BLaER1 treated with 17β-estradiol and CSF1 and Interleukin-3, amounts not matched to agents 10 nM and 100 nM (cell line): ENCODE measurements around the gene FAM89A.
A peak's percentile ranks its signal among the peaks of the same experiment; 100 is the strongest.
"Not testable (repeated sequence)": the region's sequence is repeated elsewhere in the genome, so short reads cannot be mapped to it uniquely, and the experiment has no call there.

Experiments
- H3K27ac ChIP-seq, 11 experiments: shearing (Covaris generic); formaldehyde crosslinking; 2 replicates each; pipeline ENCODE4 v1.8.1; 2022
- H3K27me3 ChIP-seq, 11 experiments: shearing (Covaris generic); formaldehyde crosslinking; 2 replicates each; pipeline ENCODE4 v1.8.1; 2022
- H3K36me3 ChIP-seq, 11 experiments: shearing (Covaris generic); formaldehyde crosslinking; 2 replicates each; pipeline ENCODE4 v1.8.1; 2022
- H3K4me1 ChIP-seq, 10 experiments: shearing (Covaris generic); formaldehyde crosslinking; 2 replicates each; pipeline ENCODE4 v1.8.1; 2022
- H3K4me2 ChIP-seq, 11 experiments: shearing (Covaris generic); formaldehyde crosslinking; 2 replicates each; pipeline ENCODE4 v1.8.1; 2022
- H3K4me3 ChIP-seq, 10 experiments: shearing (Covaris generic); formaldehyde crosslinking; 2 replicates each; pipeline ENCODE4 v1.8.1; 2022
- H3K9ac ChIP-seq, 11 experiments: shearing (Covaris generic); formaldehyde crosslinking; 2 replicates each; pipeline ENCODE4 v1.8.1; 2022
- H3K9me3 ChIP-seq, 11 experiments: shearing (Covaris generic); formaldehyde crosslinking; replicated peaks in 1 of 11; 2 replicates each; pipeline ENCODE4 v1.8.1; 2022
- H4K20me1 ChIP-seq, 11 experiments: shearing (Covaris generic); formaldehyde crosslinking; 2 replicates each; pipeline ENCODE4 v1.8.1; 2022
- Cebpa-rat ChIP-seq, 11 experiments: shearing (Covaris generic); IDR thresholded peaks; 2 replicates each; pipeline ENCODE4 v1.8.1; 2022

The FAM89A gene

DNA sequence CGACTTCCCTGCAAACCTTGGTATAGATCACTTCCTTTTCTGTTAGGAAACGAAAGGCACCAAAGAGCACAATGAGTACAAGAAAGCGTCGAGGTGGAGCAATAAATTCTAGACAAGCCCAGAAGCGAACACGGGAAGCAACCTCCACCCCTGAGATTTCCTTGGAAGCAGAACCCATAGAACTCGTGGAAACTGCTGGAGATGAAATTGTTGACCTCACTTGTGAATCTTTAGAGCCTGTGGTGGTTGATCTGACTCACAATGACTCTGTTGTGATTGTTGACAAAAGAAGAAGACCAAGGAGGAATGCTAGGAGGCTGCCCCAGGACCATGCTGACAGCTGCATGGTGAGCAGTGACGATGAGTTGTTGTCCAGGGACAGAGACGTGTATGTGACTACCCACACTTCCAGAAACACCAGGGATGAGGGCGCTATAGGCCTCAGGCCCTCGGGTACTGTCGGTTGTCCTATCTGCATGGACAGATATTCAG lies 18.5 kb downstream of the FAM89A start:
- Histone ChIP-seq H3K9me3 (no peaks in the 10 kb centered on the region), H3K36me3 (peaks cover 35 to 74% (median 52%) of the 10 kb centered on the region in 11 experiments), H3K9ac (no peak overlapping the region), H3K27ac (no peak overlapping the region), H3K4me3 (no peak overlapping the region), H3K27me3 (no peaks in the 10 kb centered on the region), H4K20me1 (peaks cover 0 to 31% (median 9%) of the 10 kb centered on the region in 11 experiments; a peak in 13 of 22 replicates), H3K4me1 (peaks cover 0 to 21% (median 11%) of the 10 kb centered on the region in 10 experiments; a peak in 11 of 20 replicates), H3K4me2 (peak overlapping the region in 4 of 11 experiments; percentile 48 to 61 (median 52); a peak in 2 of 22 replicates)
- no peak for TF ChIP-seq Cebpa-rat (IDR thresholded peaks at IDR 0.05)

- Histone ChIP-seq H3K27ac (no peak overlapping the region), H4K20me1 (peaks cover 0 to 23% (median 4%) of the 10 kb centered on the region in 11 experiments; a peak in 9 of 22 replicates), H3K9me3 (no peaks in the 10 kb centered on the region)
Observed at GRCh38 chr1:231020816-231021215, 19.2 kb downstream of the FAM89A start.

GRCh38 chr1:231020139-231020601 lies 19.9 kb downstream of the FAM89A start:
- no peak overlapping the region for H3K9ac ChIP-seq
- H4K20me1 ChIP-seq, result peaks cover 0 to 22% (median 3%) of the 10 kb centered on the region in 11 experiments; a peak in 7 of 22 replicates
- peaks cover 0 to 21% (median 11%) of the 10 kb centered on the region in 10 experiments; a peak in 11 of 20 replicates for H3K4me1 ChIP-seq
- H3K4me3 ChIP-seq, result no peak overlapping the region
- no peak for TF ChIP-seq Cebpa-rat (IDR thresholded peaks at IDR 0.05)
- no peaks in the 10 kb centered on the region for H3K9me3 ChIP-seq
- no peaks in the 10 kb centered on the region for H3K27me3 ChIP-seq
- H3K36me3 ChIP-seq, result peaks cover 44 to 81% (median 62%) of the 10 kb centered on the region in 11 experiments
- peak overlapping the region in 5 of 11 experiments; percentile 34 to 61 (median 48); a peak in 7 of 22 replicates for H3K4me2 ChIP-seq
- peak overlapping the region in 1 of 11 experiments; percentile 7; a peak in 1 of 22 replicates for H3K27ac ChIP-seq

More at GRCh38 chr1:231020816-231021215, 19.2 kb downstream of the FAM89A start:
- Histone ChIP-seq H3K4me2 (peak overlapping the region in 5 of 11 experiments; percentile 34 to 61 (median 48); a peak in 10 of 22 replicates), H3K4me3 (no peak overlapping the region), H3K27me3 (no peaks in the 10 kb centered on the region), H3K4me1 (peaks cover 0 to 21% (median 11%) of the 10 kb centered on the region in 10 experiments; a peak in 11 of 20 replicates), H3K36me3 (peaks cover 37 to 81% (median 59%) of the 10 kb centered on the region in 11 experiments), H3K9ac (no peak overlapping the region)
- no peak for TF ChIP-seq Cebpa-rat (IDR thresholded peaks at IDR 0.05)

DNA sequence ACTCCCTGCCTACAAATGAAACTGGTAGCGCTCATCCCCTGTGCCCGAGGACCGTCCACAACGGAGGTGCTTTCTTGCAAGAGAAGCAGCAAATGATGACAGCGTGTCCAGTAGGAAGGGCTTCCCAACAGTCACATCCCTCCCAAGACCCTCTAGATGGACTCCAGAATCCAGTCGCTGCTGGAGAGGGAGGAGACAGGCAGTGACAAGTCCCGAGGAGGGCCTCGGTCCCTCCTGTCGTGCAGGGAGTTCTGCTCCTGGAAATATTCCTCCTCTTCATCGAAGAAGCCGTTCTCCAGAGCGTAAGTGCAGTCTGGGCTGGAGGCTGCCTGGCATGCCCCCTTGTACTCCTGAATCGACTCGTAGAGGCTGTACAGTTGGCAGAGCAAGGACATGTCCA lies 20.3 kb downstream of the FAM89A start:
- H3K27me3 ChIP-seq, result no peaks in the 10 kb centered on the region
- H3K9me3 ChIP-seq, result no peaks in the 10 kb centered on the region
- peaks cover 0 to 21% (median 11%) of the 10 kb centered on the region in 10 experiments; a peak in 11 of 20 replicates for H3K4me1 ChIP-seq
- no peak for TF ChIP-seq Cebpa-rat (IDR thresholded peaks at IDR 0.05)
- no peak overlapping the region for H3K4me2 ChIP-seq
- H3K9ac ChIP-seq, result no peak overlapping the region
- H3K27ac ChIP-seq, result no peak overlapping the region
- peaks cover 0 to 22% (median 3%) of the 10 kb centered on the region in 11 experiments; a peak in 7 of 22 replicates for H4K20me1 ChIP-seq
- no peak overlapping the region for H3K4me3 ChIP-seq
- peaks cover 44 to 83% (median 61%) of the 10 kb centered on the region in 11 experiments for H3K36me3 ChIP-seq

DNA sequence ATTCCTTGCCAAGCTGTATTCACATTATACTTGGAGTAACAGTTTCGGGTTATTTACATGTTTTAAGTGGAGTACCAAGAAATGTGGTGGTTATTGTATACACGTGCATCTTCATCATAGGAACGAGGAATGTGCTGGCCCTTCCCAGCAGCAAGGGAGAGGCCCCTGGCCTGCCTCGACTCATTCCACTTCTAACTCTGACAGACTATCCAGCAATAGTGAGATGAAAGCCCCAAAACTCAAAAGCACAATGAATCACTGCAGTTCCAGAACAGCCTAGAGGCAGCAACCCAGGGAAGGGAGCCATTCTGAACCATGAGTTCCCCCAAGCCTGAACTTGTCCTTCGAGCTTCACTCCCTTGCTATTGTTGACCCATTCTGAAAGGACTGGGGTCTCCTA lies 23.1 kb downstream of the FAM89A start:
- no peak overlapping the region for H3K9ac ChIP-seq
- H4K20me1 ChIP-seq, result peaks cover 0 to 22% (median 0%) of the 10 kb centered on the region in 11 experiments; a peak in 7 of 22 replicates
- H3K4me3 ChIP-seq, result no peak overlapping the region
- H3K27me3 ChIP-seq, result no peaks in the 10 kb centered on the region
- TF ChIP-seq Cebpa-rat (IDR thresholded peaks at IDR 0.05), result no peak
- H3K36me3 ChIP-seq, result peaks cover 44 to 71% (median 56%) of the 10 kb centered on the region in 11 experiments
- no peak overlapping the region for H3K27ac ChIP-seq
- H3K4me2 ChIP-seq, result no peak overlapping the region
- peaks cover 0 to under 1% (median 0%) of the 10 kb centered on the region in 11 experiments; a peak in 1 of 22 replicates for H3K9me3 ChIP-seq
- peaks cover 0 to 20% (median 11%) of the 10 kb centered on the region in 10 experiments; a peak in 11 of 20 replicates for H3K4me1 ChIP-seq

GRCh38 chr1:231016234-231016633 lies 23.8 kb downstream of the FAM89A start:
- H3K4me2 ChIP-seq, result no peak overlapping the region
- no peak overlapping the region for H3K4me3 ChIP-seq
- no peak overlapping the region for H3K27ac ChIP-seq
- H3K9me3 ChIP-seq, result peaks cover 0 to 4% (median 0%) of the 10 kb centered on the region in 11 experiments; a peak in 1 of 22 replicates
- H3K4me1 ChIP-seq, result peaks cover 0 to 13% (median 9%) of the 10 kb centered on the region in 10 experiments; a peak in 11 of 20 replicates
- peaks cover 0 to 17% (median 0%) of the 10 kb centered on the region in 11 experiments; a peak in 6 of 22 replicates for H4K20me1 ChIP-seq
- TF ChIP-seq Cebpa-rat (IDR thresholded peaks at IDR 0.05), result no peak
- H3K9ac ChIP-seq, result no peak overlapping the region
- H3K27me3 ChIP-seq, result no peaks in the 10 kb centered on the region
- peaks cover 40 to 70% (median 53%) of the 10 kb centered on the region in 11 experiments for H3K36me3 ChIP-seq

GRCh38 chr1:231013391-231014015 lies 26.6 kb downstream of the FAM89A start:
- no peak overlapping the region for H3K4me2 ChIP-seq
- H3K36me3 ChIP-seq, result peaks cover 22 to 55% (median 32%) of the 10 kb centered on the region in 11 experiments; a peak in 21 of 22 replicates
- no peak overlapping the region for H3K9ac ChIP-seq
- H3K4me3 ChIP-seq, result no peak overlapping the region
- H3K27ac ChIP-seq, result no peak overlapping the region
- no peaks in the 10 kb centered on the region for H3K27me3 ChIP-seq
- peaks cover 0 to 4% (median 0%) of the 10 kb centered on the region in 11 experiments; a peak in 3 of 22 replicates for H3K9me3 ChIP-seq
- no peak for TF ChIP-seq Cebpa-rat (IDR thresholded peaks at IDR 0.05)
- no peaks in the 10 kb centered on the region for H4K20me1 ChIP-seq
- no peaks in the 10 kb centered on the region for H3K4me1 ChIP-seq

DNA sequence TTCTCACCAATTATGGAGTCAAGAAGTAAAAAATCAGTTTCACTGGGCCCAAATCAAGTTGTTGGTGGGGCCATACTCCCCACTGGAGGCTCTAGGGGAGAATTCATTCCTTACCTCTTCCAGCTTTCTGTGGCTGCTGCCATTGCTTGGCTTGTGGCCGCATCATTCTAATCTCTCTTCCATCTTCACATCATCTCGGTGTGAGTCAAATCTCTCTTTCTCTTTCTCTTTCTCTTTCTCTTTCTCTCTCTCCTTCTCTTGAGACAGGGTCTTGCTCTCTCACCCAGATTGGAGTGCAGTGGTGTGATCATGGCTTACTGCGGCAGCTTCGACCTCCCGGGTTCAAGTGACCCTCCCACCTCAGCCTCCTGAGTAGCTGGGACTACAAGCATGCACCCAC lies 28.1 kb downstream of the FAM89A start:
- no peak for TF ChIP-seq Cebpa-rat (IDR thresholded peaks at IDR 0.05)
- H3K27me3 ChIP-seq, result no peaks in the 10 kb centered on the region
- no peak overlapping the region for H3K9ac ChIP-seq
- peaks cover 7 to 14% (median 10%) of the 10 kb centered on the region in 11 experiments; a peak in 21 of 22 replicates for H3K9me3 ChIP-seq
- H3K4me1 ChIP-seq, result no peaks in the 10 kb centered on the region
- H3K4me2 ChIP-seq, result no peak overlapping the region
- H3K4me3 ChIP-seq, result no peak overlapping the region
- no peaks in the 10 kb centered on the region for H4K20me1 ChIP-seq
- H3K27ac ChIP-seq, result no peak overlapping the region
- H3K36me3 ChIP-seq, result peaks cover 10 to 40% (median 21%) of the 10 kb centered on the region in 11 experiments; a peak in 20 of 22 replicates

- H4K20me1 ChIP-seq, result no peaks in the 10 kb centered on the region
- H3K27ac ChIP-seq, result no peak overlapping the region
- no peak overlapping the region for H3K4me3 ChIP-seq
- H3K27me3 ChIP-seq, result no peaks in the 10 kb centered on the region
- TF ChIP-seq Cebpa-rat (IDR thresholded peaks at IDR 0.05), result no peak
- H3K9me3 ChIP-seq, result peaks cover 13 to 20% (median 16%) of the 10 kb centered on the region in 11 experiments
- no peak overlapping the region for H3K4me2 ChIP-seq
- H3K4me1 ChIP-seq, result no peaks in the 10 kb centered on the region
- peaks cover 9 to 34% (median 15%) of the 10 kb centered on the region in 11 experiments; a peak in 18 of 22 replicates for H3K36me3 ChIP-seq
- H3K9ac ChIP-seq, result no peak overlapping the region
Observed at GRCh38 chr1:231011360-231011759, 28.7 kb downstream of the FAM89A start.

- not testable (repeated sequence) for H3K27me3 ChIP-seq, H3K27ac ChIP-seq, H4K20me1 ChIP-seq, H3K4me1 ChIP-seq, H3K4me3 ChIP-seq, H3K9ac ChIP-seq, H3K4me2 ChIP-seq
- H3K36me3 ChIP-seq, result peaks cover 9 to 44% (median 20%) of the 10 kb centered on the region in 11 experiments
- H3K9me3 ChIP-seq, result peaks cover 47 to 59% (median 53%) of the 10 kb centered on the region in 11 experiments
Observed at GRCh38 chr1:231007535-231007934, 32.5 kb downstream of the FAM89A start.
